ENCODE data around the gene MROH7. TPM values are rescaled to one million over a fixed set of nuclear protein-coding genes. Genes with fewer than 3 reads are reported as not detected.

Gene MROH7
- total RNA-seq = 1 to 10 TPM; 2.0 to 5.7 (median 3.8) TPM

- TF ChIP-seq POLR2A (IDR thresholded peaks at IDR 0.05) (no peak), POLR2AphosphoS5 (IDR thresholded peaks at IDR 0.05) (no peak), EP300 (IDR thresholded peaks at IDR 0.05) (no peak), CTCF (IDR thresholded peaks at IDR 0.05) (no peak)
- Histone ChIP-seq H3K4me1 (peaks cover 3% of the 10 kb centered on the region), H3K9me3 (peaks cover 12% of the 10 kb centered on the region), H3K27me3 (no peaks in the 10 kb centered on the region), H3K27ac (no peak within 1 kb of the TSS), H3K36me3 (no peaks in the 10 kb centered on the region), H3K4me3 (no peak within 1 kb of the TSS)
- WGBS = 47% methylated on average over 8 of the region's 8 CpGs
- no peak for DNase-seq (ENCODE audit: low spot score in 2 of 2)
Measured at GRCh38 chr1:54640863-54641836, at the start of gene MROH7. MROH7 (plus strand) TSS chr1:54641786; CDS start chr1:54652927, 11,141 bp downstream.

DNA sequence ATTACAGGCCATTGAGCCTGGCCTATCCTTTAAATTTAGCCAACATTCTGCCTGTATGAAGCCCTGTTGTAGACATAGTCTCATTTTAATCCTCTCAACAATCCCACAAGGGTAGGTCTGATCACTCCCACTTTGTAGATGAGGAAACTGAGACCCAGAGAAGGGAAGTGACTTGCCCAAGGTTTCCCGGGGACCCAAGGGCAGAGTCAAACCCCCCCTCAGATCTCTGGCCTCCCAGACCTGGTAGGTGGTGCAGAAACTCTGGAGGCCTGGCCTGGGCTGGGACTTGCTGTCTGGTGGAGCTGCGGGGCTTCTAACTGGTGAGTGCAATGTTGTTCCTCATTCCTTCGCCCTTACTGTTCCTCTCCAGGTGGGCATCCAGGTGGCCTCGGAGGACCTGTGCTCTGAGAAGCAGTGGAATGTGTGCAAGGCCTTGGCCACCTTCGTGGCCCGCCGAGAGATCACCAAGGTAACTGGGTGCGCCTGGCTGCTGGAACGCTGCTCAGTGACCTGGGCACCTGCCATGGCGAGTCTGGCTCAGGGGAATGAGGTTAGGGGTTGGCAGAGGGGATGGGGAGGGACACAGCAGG is 47.9 kb upstream of the MROH7 start:
- Histone ChIP-seq H3K36me3 (no peaks in the 10 kb centered on the region), H3K4me3 (no peak overlapping the region), H3K27ac (no peak overlapping the region), H3K4me1 (no peaks in the 10 kb centered on the region), H3K9me3 (no peaks in the 10 kb centered on the region), H3K27me3 (no peaks in the 10 kb centered on the region)
- WGBS = 100% methylated on average over 2 of the region's 10 CpGs
- DNase-seq (ENCODE audit: low spot score in 2 of 2) = no peak
- TF ChIP-seq CTCF (IDR thresholded peaks at IDR 0.05) (no peak), EP300 (IDR thresholded peaks at IDR 0.05) (no peak), POLR2AphosphoS5 (IDR thresholded peaks at IDR 0.05) (no peak)

DNA sequence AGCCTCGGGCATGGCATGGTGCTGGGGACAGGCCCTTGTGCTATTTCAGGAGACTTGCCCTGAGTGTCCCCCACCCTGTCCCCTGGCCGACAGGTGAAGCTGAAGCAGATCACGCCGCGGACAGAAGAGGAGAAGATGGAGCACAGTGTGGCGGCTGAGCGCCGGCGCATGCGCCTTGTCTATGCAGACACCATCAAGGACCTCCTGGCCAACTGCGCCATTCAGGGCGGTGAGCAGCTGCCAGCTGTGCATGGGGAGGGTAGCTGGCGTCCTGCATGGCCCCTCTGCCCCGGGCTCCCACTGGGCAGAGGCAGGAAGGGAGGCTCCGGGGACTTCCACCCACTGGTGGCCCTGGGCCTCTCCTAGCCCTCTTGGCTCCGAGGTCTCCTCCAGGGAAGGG is 47.1 kb upstream of the MROH7 start:
- no peak for DNase-seq (ENCODE audit: low spot score in 2 of 2)
- Histone ChIP-seq H3K27ac (no peak overlapping the region), H3K9me3 (no peaks in the 10 kb centered on the region), H3K36me3 (no peaks in the 10 kb centered on the region), H3K4me1 (no peaks in the 10 kb centered on the region), H3K27me3 (no peaks in the 10 kb centered on the region), H3K4me3 (no peak overlapping the region)
- 97% methylated on average over 16 of the region's 16 CpGs for WGBS
- TF ChIP-seq POLR2AphosphoS5 (IDR thresholded peaks at IDR 0.05) (no peak), POLR2A (IDR thresholded peaks at IDR 0.05) (no peak), EP300 (IDR thresholded peaks at IDR 0.05) (no peak)

- Histone ChIP-seq H3K27me3 (no peaks in the 10 kb centered on the region), H3K4me1 (no peaks in the 10 kb centered on the region), H3K4me3 (no peak overlapping the region), H3K9me3 (no peaks in the 10 kb centered on the region), H3K36me3 (no peaks in the 10 kb centered on the region), H3K27ac (no peak overlapping the region)
- TF ChIP-seq EP300 (IDR thresholded peaks at IDR 0.05) (no peak), POLR2A (IDR thresholded peaks at IDR 0.05) (no peak), CTCF (IDR thresholded peaks at IDR 0.05) (no peak)
- no peak for DNase-seq (ENCODE audit: low spot score in 2 of 2)
- WGBS = 94% methylated on average over 3 of the region's 3 CpGs
Measured at GRCh38 chr1:54595956-54596498, 45.6 kb upstream of the MROH7 start.

GRCh38 chr1:54596756-54597155 is 44.8 kb upstream of the MROH7 start:
- TF ChIP-seq EP300 (IDR thresholded peaks at IDR 0.05) (no peak), CTCF (IDR thresholded peaks at IDR 0.05) (no peak), POLR2AphosphoS5 (IDR thresholded peaks at IDR 0.05) (no peak), POLR2A (IDR thresholded peaks at IDR 0.05) (no peak)
- H3K4me3 ChIP-seq = no peak overlapping the region
- DNase-seq (ENCODE audit: low spot score in 2 of 2) = no peak
- H3K27ac ChIP-seq = no peak overlapping the region
- H3K36me3 ChIP-seq = peaks cover 2% of the 10 kb centered on the region
- WGBS = 90% methylated on average over 3 of the region's 3 CpGs
- no peaks in the 10 kb centered on the region for H3K27me3 ChIP-seq
- no peaks in the 10 kb centered on the region for H3K4me1 ChIP-seq
- H3K9me3 ChIP-seq = no peaks in the 10 kb centered on the region
